Activated T-cell treated with anti-CD3 and anti-CD28 coated beads, Interleukin-2, amount 50 U/mL, for 72 hours (primary cell): Measurements from ENCODE around the gene POU2F2. TPM values are rescaled to one million over a fixed set of nuclear protein-coding genes. Genes with fewer than 3 reads are reported as not detected.

Experiments used
- ATAC-seq, 2 donors: fragments of 150-1000 bp; cut with Tn5 transposase; replicated peaks in 1 of 2; 2 replicates each; pipeline ENCODE4 v1.10.0; 2021; ENCODE audit warnings: moderate library complexity in 2 of 2, mild to moderate bottlenecking in 1 of 2
- DNase-seq, 2 donors: peaks; one replicate each; pipeline ENCODE4 v3.0.0; 2021 to 2022; ENCODE audit warnings: mixed read lengths in 1 of 2
- H3K27ac Mint-ChIP-seq: one replicate; pipeline ENCODE4 v1.8.0; 2022; ENCODE audit warnings: mild to moderate bottlenecking, moderate library complexity, mixed read lengths
- H3K27me3 Mint-ChIP-seq: one replicate; pipeline ENCODE4 v1.8.0; 2022; ENCODE audit warnings: low read depth, mixed read lengths
- H3K36me3 Mint-ChIP-seq, 2 donors: one replicate each; pipeline ENCODE4 v1.8.0; 2022; ENCODE audit warnings: mixed read lengths in 2 of 2, mild to moderate bottlenecking in 1 of 2; ENCODE audit not compliant: insufficient read depth in 2 of 2
- H3K4me1 Mint-ChIP-seq: one replicate; pipeline ENCODE4 v1.8.0; 2022; ENCODE audit warnings: low read depth, mixed read lengths
- H3K4me3 Mint-ChIP-seq, 2 donors: one replicate each; pipeline ENCODE4 v1.8.0; 2022; ENCODE audit warnings: mild to moderate bottlenecking in 2 of 2, mixed read lengths in 2 of 2, moderate library complexity in 2 of 2
- H3K9me3 Mint-ChIP-seq, 2 donors: one replicate each; pipeline ENCODE4 v1.8.0; 2022; ENCODE audit warnings: mixed read lengths in 2 of 2
- total RNA-seq, 2 donors: library from RNA; stranded (reverse); gene quantifications; one replicate each; pipeline ENCODE4 v1.2.3, GENCODE V29; 2022

The POU2F2 gene
- total RNA-seq, result 10 to 100 TPM; 45.0 to 56.0 TPM

DNA sequence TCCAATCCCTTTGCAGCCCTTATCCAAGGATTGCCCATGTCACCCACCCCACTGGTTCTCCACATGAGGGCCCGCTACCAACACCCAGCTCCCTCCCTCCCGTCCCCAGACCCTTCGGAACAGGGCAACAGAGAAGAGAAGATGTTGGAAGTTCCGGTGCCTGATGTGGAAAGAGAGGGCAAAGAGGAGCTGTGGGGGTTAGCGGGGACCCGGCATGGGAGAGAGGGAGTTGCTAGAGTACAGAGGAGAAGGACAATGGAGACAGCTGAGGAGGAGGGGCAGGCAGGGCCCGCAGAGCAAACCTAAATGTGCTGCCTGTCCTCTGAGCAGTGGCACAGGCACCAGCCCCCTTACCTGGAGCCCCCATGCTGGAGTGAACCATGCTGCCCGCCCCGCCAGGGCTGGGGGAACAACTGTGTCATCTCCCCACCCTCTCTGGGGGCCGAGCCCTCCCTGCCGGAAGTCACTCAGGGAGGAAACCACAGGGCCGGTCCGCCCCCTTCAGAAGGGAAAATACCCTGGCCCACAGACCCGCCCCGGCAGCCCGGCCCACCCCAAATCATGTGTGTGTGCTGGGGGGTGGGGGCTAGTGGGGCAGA, at the start of gene POU2F2:
Gene POU2F2 (minus strand): TSS at position 417 of the 599 bp plus-strand sequence. CDS start 35 bp downstream, at position 382.
- peak within 1 kb of the TSS; percentile 87 to 93 for H3K4me3 Mint-ChIP-seq
- peaks cover 56% of the 10 kb centered on the region for H3K4me1 Mint-ChIP-seq
- no peaks in the 10 kb centered on the region for H3K9me3 Mint-ChIP-seq
- DNase-seq, result peak; percentile 86 to 91
- peak within 1 kb of the TSS; percentile 70 for H3K27ac Mint-ChIP-seq
- ATAC-seq, result peak; percentile 86 to 88
- peaks cover 0 to 2% of the 10 kb centered on the region in 2 donors for H3K36me3 Mint-ChIP-seq
- no peaks in the 10 kb centered on the region for H3K27me3 Mint-ChIP-seq

DNA sequence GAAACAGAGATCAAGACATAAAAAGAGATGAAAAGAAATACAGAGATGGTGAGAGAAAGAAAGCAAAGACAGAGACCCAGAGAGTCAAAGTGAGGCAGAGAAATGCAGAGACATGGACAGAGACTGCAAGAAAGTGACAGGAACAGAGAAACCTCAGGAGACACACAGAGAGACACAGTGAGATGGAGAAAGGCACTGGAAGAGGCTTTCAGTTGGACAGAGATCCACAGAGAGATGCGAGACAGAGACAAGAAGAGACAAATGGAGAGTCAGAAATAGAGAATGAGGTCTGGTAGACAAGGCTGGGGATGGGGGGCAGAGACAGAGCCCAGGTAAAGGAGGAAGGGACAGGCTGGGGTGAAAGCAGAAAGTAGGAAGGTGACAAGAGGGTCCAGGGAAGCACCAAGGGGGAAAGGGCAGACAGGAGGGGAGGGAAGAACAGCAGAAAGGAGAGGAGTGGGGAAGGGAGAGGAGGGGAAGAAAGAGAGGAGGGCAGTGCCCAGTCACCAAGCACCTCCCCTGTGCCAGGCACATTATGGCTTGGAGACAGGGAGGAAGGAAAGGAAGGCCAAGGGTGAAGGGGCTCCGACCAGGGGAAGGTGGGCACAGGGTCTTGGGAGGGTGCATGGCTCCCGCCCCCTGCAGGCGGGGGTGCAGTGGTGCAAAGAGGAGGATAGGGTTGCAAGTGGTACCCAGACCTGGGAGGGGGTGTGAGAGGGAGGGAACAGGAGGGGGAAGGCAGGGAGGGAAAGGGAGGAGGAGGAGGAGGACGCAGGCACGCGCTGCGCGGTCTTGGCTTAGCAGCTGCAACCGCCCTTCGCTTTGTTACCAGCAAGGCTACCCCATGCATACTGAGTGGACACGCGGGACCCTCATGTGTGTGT, 46.8 kb upstream of the POU2F2 start:
- Mint-ChIP-seq H3K9me3 (no peaks in the 10 kb centered on the region), H3K27ac (no peak overlapping the region), H3K4me3 (no peak overlapping the region), H3K27me3 (peaks cover 25% of the 10 kb centered on the region), H3K4me1 (peaks cover 22% of the 10 kb centered on the region), H3K36me3 (peaks cover 0 to 3% of the 10 kb centered on the region in 2 donors)
- ATAC-seq (peak in 1 of 2 donors; percentile 18), DNase-seq (peak in 1 of 2 donors; percentile 36)

DNA sequence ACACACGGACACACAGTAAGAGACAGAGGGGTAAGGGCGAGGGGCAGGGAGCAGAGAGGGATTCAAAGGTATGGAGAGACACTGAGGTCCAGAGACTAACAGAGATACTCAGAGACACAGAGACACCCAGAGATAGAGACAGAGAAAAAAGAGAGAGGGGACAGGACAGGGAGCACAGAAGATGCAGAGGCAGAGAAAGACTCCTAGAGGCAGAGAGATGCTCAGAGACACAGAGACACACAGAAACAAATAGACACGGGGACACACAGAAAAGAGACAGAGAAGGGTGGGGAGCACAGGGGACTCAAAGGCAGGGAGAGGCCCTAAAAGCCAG, 45.4 kb upstream of the POU2F2 start:
- H3K4me1 Mint-ChIP-seq, result peaks cover 15% of the 10 kb centered on the region
- H3K4me3 Mint-ChIP-seq, result no peak overlapping the region
- DNase-seq (no peak), ATAC-seq (no peak)
- H3K27ac Mint-ChIP-seq, result no peak overlapping the region
- H3K9me3 Mint-ChIP-seq, result no peaks in the 10 kb centered on the region
- peaks cover 27% of the 10 kb centered on the region for H3K27me3 Mint-ChIP-seq
- H3K36me3 Mint-ChIP-seq, result peaks cover 0 to 3% of the 10 kb centered on the region in 2 donors

DNA sequence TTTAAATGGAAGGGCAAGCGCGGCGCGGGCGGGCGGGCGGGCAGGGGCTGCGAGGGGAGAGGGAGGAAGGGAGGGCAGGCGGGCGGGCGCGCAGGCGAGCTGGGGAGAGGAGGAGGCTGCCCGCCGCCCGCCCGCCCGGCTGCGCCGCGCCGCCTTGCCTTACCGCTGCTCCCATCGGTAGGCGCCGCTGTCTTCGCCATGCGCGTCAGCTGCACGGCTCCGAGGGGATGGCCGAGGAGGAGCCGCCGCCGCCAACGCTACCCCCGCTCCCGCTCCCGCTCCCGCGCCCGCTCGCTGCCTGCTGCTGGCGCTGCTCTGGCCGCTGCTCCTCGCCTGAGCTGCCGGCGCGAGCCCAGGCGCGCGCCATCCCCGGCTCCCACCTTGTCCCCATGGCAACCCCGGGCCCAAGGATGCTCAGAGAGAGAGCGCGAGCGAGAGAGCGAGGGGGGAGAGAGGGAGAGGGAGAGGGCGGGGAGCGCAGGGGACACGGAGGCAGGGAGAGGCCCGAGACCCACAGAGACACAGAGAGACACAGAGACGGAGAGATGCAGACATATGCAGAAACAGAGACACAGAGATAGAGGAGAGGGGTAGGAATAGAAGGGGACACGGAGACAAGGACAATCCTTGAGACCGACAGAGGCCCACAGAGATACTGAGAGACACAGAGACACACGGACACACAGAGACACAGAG, 44.9 kb upstream of the POU2F2 start:
- ATAC-seq, result peak; percentile 94 to 95
- Mint-ChIP-seq H3K27me3 (peaks cover 27% of the 10 kb centered on the region), H3K36me3 (peaks cover 0 to 3% of the 10 kb centered on the region in 2 donors), H3K4me1 (peaks cover 15% of the 10 kb centered on the region), H3K4me3 (no peak overlapping the region), H3K27ac (no peak overlapping the region), H3K9me3 (no peaks in the 10 kb centered on the region)
- peak; percentile 84 to 87 for DNase-seq

DNA sequence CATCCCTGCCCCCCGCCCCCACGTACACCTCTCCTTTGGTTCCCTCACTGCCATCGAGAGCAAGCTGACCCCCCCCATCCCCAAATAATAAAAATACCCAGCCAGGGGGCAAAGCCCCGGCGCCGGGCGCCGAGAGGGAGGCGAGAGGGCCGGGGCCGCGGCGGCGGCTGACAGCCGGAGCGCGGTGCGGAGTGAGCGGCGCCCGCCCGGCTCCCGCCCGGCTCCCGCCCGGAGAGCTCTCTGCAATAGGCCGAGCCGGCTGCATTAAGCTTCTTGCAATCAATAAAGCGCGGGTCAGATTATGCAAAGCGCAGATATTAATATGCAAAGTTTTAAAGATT, 44.4 kb upstream of the POU2F2 start:
- peak overlapping the region; percentile 78 to 89 for H3K4me3 Mint-ChIP-seq
- H3K9me3 Mint-ChIP-seq, result no peaks in the 10 kb centered on the region
- peaks cover 15% of the 10 kb centered on the region for H3K4me1 Mint-ChIP-seq
- peak; percentile 66 to 70 for ATAC-seq
- H3K27me3 Mint-ChIP-seq, result peaks cover 27% of the 10 kb centered on the region
- DNase-seq, result peak in 1 of 2 donors; percentile 41
- peaks cover 0 to 3% of the 10 kb centered on the region in 2 donors for H3K36me3 Mint-ChIP-seq
- H3K27ac Mint-ChIP-seq, result no peak overlapping the region

DNA sequence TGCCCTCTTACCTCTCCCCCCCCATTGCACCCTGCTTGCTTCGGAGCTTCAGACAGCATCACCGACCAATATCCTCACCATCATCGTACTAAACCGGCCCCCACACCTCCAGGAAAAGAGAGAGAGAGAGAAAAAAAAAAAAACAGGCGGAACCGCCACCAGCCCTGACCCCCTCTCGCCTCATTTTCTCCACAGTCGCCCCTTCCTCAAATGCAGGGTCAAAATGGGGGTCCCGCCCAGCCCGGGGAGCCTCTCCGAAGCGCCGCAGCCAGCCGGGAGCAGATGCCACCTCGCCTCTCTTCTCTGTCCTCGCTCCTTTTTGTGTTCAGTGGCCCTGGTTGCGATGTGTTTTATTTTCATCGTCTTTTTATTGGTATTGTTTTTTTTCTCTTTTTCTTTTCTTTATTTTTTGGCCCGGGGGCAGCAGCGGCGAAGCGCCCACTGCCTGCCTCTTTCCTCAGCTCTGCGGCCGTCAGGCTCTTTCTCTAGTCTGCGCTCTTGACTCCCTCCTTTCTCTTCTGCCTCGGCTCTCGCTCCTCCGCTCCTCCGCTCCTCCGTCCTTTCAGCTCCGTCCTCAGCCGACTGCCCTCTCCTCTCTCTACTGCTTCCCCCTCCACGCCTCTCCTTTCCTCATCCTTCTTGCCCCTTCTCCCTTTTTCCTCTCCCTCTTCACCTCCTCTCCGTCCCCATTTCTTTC, 43.9 kb upstream of the POU2F2 start:
- ATAC-seq (peak; percentile 45 to 46), DNase-seq (peak in 1 of 2 donors; percentile 36)
- peaks cover 0 to 3% of the 10 kb centered on the region in 2 donors for H3K36me3 Mint-ChIP-seq
- peaks cover 27% of the 10 kb centered on the region for H3K27me3 Mint-ChIP-seq
- no peaks in the 10 kb centered on the region for H3K9me3 Mint-ChIP-seq
- H3K27ac Mint-ChIP-seq, result no peak overlapping the region
- H3K4me3 Mint-ChIP-seq, result peak overlapping the region; percentile 78 to 89
- peaks cover 15% of the 10 kb centered on the region for H3K4me1 Mint-ChIP-seq

DNA sequence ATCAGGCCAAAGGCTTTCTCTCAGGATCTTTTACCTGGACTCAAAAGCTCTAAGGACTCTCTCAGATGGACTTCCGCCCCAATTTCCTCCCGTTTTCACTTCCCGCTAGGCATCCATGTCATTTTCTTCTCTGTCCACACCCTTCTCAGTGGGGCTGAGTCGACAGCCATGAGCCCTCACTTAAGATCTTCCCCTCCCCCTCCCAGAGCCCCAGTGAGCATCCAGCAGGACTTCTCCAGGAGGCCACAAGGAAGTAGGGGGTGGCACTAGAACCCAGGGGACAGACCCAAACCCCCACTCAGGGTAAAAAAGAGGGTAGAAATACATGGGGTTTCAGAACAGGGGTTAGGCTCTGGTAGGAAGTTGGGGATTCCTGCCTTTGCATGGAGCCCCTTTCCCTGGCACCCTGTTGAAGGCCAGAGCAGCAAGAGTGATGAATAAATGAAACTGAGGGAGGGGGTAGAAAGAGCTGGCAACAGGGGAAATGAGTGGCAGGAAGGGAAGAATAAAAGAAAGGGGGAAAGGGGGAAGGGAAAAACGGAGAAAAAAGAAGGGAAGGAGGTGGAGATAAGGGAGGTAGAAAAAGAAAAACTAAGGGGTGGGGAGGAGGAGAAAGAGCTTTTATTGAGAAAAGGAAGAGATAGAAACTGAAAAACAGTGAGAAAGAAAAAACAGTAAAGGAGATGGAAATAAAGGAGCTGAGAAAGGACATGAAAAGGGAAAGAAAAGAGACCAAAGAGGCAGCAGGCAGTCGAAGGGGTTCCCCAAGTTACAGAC, 42.9 kb upstream of the POU2F2 start:
- peaks cover 0 to 3% of the 10 kb centered on the region in 2 donors for H3K36me3 Mint-ChIP-seq
- H3K27me3 Mint-ChIP-seq, result peaks cover 27% of the 10 kb centered on the region
- H3K27ac Mint-ChIP-seq, result no peak overlapping the region
- H3K4me1 Mint-ChIP-seq, result peaks cover 15% of the 10 kb centered on the region
- no peak for ATAC-seq
- peak overlapping the region; percentile 78 to 89 for H3K4me3 Mint-ChIP-seq
- DNase-seq, result no peak
- H3K9me3 Mint-ChIP-seq, result no peaks in the 10 kb centered on the region

DNA sequence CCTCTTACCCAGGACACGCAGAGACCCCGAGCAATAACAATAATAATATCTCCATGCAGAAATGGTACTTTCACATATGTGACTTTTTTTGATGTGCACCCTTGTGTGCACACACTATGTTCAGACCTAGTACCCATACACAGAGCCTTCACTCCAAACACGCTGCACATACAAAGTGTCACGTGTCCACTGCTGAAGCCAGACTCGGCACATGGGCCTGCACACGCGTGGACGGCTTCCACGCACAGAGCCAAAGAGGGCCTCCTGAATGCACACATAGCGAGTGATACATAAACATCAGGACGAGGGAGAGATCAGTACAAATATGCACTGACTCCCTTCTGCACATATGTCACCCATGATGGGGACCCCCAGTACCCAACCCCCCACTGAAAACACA, 41.9 kb upstream of the POU2F2 start:
- ATAC-seq (no peak), DNase-seq (no peak)
- Mint-ChIP-seq H3K27ac (no peak overlapping the region), H3K4me1 (peaks cover 15% of the 10 kb centered on the region), H3K27me3 (peaks cover 27% of the 10 kb centered on the region), H3K4me3 (no peak overlapping the region), H3K36me3 (peaks cover 0 to 3% of the 10 kb centered on the region in 2 donors), H3K9me3 (no peaks in the 10 kb centered on the region)

DNA sequence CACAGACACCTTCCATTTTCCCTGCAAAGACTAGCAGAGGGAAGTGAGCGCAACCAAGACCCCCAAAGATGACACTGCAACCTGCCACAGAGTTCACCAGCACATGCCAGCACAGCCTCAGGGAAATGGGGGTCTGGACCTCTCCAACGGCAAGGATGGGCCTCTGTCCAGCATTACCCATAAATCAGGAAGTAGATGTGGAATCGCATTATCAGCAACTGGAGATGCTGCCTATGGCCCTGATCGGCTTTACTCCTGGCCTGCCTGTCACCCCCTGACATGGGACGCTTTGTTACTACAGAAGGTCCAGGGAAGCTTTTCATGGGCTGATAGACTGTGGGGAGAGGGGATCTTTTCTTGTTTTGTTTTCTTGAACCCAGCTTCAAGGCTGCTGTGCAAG, 41.4 kb upstream of the POU2F2 start:
- ATAC-seq (no peak), DNase-seq (no peak)
- Mint-ChIP-seq H3K27ac (no peak overlapping the region), H3K4me1 (peaks cover 15% of the 10 kb centered on the region), H3K9me3 (no peaks in the 10 kb centered on the region), H3K27me3 (peaks cover 27% of the 10 kb centered on the region), H3K36me3 (peaks cover 0 to 3% of the 10 kb centered on the region in 2 donors), H3K4me3 (no peak overlapping the region)

DNA sequence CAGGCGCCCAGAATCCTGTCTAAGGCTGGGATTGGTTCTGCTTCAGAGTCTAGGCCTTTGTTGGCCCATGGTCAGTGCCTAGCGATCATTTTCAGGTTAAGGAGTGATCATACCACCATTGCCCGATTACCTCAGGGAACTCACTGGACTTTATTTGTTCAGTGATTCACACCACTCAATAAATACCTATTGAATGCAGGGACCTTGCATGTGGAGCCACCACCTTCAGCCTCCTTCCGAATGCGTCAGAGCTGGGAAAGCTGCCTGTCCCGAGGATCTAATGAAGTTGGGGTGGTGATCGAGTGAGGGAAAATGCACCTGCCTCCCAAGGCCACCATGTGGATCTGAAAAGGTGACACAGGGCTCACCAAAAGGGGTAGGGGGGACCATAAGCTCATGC, 40.0 kb upstream of the POU2F2 start:
- H3K27ac Mint-ChIP-seq, result no peak overlapping the region
- H3K4me1 Mint-ChIP-seq, result peaks cover 15% of the 10 kb centered on the region
- ATAC-seq (no peak), DNase-seq (no peak)
- peaks cover 0 to 3% of the 10 kb centered on the region in 2 donors for H3K36me3 Mint-ChIP-seq
- peaks cover 27% of the 10 kb centered on the region for H3K27me3 Mint-ChIP-seq
- H3K4me3 Mint-ChIP-seq, result no peak overlapping the region
- no peaks in the 10 kb centered on the region for H3K9me3 Mint-ChIP-seq

DNA sequence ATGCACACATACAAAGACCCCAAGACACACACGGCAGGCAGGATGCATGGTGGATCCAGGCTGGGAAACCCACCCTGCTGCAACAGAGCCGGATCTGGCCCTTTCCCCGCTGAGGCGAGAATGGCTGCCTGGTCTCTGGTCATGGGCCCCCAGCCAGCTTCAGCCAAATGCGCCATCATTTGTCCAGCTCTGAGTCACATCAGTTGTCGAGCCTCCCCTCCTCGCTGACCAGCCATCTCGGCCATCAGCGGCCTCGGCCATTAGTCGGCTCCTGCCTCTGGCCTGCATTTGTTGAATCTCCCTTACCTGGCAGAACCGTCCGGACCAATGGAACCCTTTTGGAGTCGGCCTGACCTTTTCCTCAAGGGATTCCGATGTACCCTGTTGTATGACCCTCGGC, 38.5 kb upstream of the POU2F2 start:
- Mint-ChIP-seq H3K9me3 (no peaks in the 10 kb centered on the region), H3K36me3 (no peaks in the 10 kb centered on the region), H3K4me3 (no peak overlapping the region), H3K27me3 (peaks cover 19% of the 10 kb centered on the region), H3K4me1 (peaks cover 8% of the 10 kb centered on the region), H3K27ac (no peak overlapping the region)
- no peak for ATAC-seq
- DNase-seq, result no peak
